ENCODE measurements around the gene IHH.

The IHH gene

DNA sequence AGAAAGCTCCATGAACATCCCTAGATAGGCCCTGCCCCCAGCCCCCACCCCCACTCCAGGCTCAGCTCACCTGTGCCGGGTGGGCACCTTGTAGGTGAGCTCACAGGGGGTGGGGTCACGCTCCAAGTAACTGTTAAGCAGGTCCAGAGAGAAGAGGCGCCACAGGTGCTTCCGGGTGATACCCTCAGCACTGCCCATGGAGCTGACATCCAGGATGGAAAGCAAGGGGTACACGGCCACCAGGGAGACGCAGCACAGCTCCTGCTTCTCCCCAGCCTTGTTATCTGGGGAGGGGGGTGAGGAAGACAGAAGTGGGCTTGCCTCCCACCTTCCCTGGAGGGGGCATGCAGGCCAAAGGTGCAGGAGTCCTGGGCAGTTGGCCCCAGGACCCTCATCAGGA is 41.3 kb downstream of the IHH start:
- H3K4me1 Mint-ChIP-seq = no peaks in the 10 kb centered on the region
- H3K27me3 Mint-ChIP-seq (ENCODE audit: low read depth, poor library complexity) = peaks cover 62% of the 10 kb centered on the region
- H3K9me3 Mint-ChIP-seq = no peaks in the 10 kb centered on the region
- H3K27ac Mint-ChIP-seq = no peak overlapping the region
- no peaks in the 10 kb centered on the region for H3K36me3 Mint-ChIP-seq (ENCODE audit: low read depth)
- no peak for DNase-seq
- H3K4me3 Mint-ChIP-seq = no peak overlapping the region
- no peak for TF ChIP-seq CTCF (IDR thresholded peaks at IDR 0.05)

DNA sequence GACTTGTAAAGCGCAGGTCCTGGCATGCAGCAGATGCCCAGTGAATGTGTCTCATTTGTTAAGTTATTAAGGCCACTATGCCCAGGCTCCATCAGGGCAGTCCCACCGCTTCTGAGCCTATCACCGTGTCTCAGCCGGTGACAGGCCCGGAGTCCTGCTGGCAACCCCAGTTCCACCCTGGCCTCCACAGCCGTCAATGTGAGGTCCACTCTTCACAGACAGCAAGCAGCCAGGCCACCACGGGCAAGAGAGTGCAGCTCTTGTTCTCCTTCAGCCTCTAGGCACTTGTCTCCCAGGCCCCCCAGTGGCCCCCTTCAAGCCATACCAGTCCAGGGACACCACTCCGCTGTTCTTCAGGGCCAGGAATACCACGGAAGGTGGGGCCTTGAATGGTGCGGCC is 42.0 kb downstream of the IHH start:
- no peak overlapping the region for H3K27ac Mint-ChIP-seq
- no peak for TF ChIP-seq CTCF (IDR thresholded peaks at IDR 0.05)
- no peaks in the 10 kb centered on the region for H3K36me3 Mint-ChIP-seq (ENCODE audit: low read depth)
- no peak overlapping the region for H3K4me3 Mint-ChIP-seq
- no peaks in the 10 kb centered on the region for H3K9me3 Mint-ChIP-seq
- no peak for DNase-seq
- peaks cover 69% of the 10 kb centered on the region for H3K27me3 Mint-ChIP-seq (ENCODE audit: low read depth, poor library complexity)
- no peaks in the 10 kb centered on the region for H3K4me1 Mint-ChIP-seq

DNA sequence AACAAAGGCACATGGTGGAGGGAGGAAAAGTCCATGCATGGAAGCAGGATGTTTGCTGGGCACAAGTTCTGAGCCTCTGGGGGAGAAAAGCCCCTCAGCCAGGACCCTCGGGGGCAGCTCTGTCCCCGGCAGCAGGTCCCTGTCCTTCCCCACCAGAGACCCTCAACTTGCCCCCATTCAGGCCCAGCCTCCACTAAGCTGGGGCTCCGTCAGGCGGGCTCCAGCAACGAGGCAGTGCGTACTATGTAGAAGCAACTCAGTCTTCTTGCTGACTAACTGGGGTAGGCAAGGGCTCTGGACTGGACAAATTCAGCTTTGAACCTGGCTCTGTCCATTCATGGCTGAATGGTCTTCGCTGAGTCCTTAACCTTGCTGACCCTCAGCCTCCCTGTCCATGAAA is 42.4 kb downstream of the IHH start:
- no peaks in the 10 kb centered on the region for H3K9me3 Mint-ChIP-seq

DNA sequence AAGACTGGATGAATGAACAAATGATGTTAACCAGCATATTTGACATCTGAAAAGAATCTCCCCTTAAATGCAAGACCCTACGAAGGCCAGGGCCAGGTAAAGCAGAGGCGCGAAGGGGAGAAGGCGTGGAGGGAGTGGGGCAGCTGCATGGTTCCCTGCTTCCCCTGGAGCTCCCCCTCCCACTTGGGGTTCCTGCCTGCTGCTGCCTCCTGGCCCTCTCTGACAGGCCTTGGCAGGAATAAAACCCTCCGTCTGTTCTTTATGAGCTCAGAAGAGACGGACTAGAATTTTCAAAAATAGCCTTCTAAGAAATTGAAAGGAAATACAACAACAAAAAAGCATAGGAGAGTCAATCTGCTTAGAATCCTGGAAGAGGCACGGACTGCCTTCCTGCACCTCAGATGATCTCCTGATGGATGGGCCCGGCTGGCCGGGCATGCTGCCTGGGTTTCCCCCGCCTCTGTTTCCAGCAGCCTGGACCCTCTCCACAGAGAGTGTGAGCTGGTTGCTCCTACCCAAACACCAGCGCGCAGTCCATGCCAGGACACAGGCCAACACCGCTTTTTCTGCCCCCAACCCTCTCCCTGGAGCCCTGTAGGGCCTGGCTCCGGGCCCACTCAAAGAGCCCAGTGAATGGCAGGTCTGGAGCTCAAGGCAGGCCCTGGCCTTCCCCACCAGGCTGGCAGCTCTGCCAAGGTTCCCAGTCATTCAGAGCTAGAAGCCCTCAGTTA is 43.4 kb downstream of the IHH start:
- no peak for TF ChIP-seq CTCF (IDR thresholded peaks at IDR 0.05)
- no peaks in the 10 kb centered on the region for H3K9me3 Mint-ChIP-seq
- no peak for DNase-seq

More for the DNA sequence above, 42.4 kb downstream of the IHH start:
- no peaks in the 10 kb centered on the region for H3K4me1 Mint-ChIP-seq
- H3K4me3 Mint-ChIP-seq = no peak overlapping the region
- no peak overlapping the region for H3K27ac Mint-ChIP-seq
- H3K36me3 Mint-ChIP-seq (ENCODE audit: low read depth) = no peaks in the 10 kb centered on the region
- H3K27me3 Mint-ChIP-seq (ENCODE audit: low read depth, poor library complexity) = peaks cover 73% of the 10 kb centered on the region
- no peak for DNase-seq
- TF ChIP-seq CTCF (IDR thresholded peaks at IDR 0.05) = no peak

DNA sequence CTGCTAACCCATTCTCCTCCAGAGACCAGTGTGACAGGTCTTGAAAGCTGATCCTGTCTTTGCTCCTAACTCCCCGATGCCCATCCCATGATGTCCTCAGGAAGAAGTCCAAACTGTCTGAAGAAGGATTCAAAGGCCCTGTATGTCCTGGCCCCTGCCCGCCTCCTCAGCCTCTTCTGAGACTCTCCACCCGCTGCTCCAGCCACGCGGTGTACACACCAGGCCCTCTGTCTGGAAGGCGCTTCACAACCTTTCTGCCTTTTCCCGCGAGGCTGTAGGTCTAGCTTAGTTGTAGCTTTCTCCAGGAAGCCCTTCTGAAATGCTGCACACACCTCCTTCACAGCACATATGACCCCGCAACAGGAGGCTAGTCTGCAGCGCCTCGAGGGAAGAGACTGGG is 44.0 kb downstream of the IHH start:
- Mint-ChIP-seq H3K27me3 (ENCODE audit: low read depth, poor library complexity) (peaks cover 88% of the 10 kb centered on the region), H3K4me3 (no peak overlapping the region), H3K27ac (no peak overlapping the region), H3K9me3 (no peaks in the 10 kb centered on the region), H3K36me3 (ENCODE audit: low read depth) (no peaks in the 10 kb centered on the region), H3K4me1 (no peaks in the 10 kb centered on the region)
- no peak for TF ChIP-seq CTCF (IDR thresholded peaks at IDR 0.05)
- no peak for DNase-seq

More for the DNA sequence above, 43.4 kb downstream of the IHH start:
- peaks cover 82% of the 10 kb centered on the region for H3K27me3 Mint-ChIP-seq (ENCODE audit: low read depth, poor library complexity)
- no peaks in the 10 kb centered on the region for H3K4me1 Mint-ChIP-seq
- H3K4me3 Mint-ChIP-seq = no peak overlapping the region
- no peak overlapping the region for H3K27ac Mint-ChIP-seq
- H3K36me3 Mint-ChIP-seq (ENCODE audit: low read depth) = no peaks in the 10 kb centered on the region

DNA sequence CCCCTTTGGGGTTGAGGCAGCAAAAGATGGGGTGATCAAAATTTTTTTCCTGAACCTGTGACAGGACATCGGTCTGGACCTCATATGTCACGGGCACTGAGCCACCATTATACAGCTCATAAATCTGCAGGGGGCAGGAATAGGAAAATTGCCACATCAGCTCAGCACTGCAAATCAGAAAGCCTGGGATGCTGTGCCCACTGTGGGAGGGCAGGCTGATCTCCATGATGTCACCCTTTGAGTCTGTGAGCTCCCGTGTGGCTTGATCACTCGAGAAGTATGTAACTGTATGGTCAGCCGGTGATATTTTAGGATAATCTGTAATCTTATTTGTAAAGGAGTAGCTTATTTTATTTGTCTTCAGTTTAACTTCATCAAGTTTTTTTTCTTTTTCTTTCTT is 49.8 kb downstream of the IHH start:
- H3K4me3 Mint-ChIP-seq = no peak overlapping the region
- no peak for TF ChIP-seq CTCF (IDR thresholded peaks at IDR 0.05)
- no peak for DNase-seq
- H3K27me3 Mint-ChIP-seq (ENCODE audit: low read depth, poor library complexity) = peaks cover 95% of the 10 kb centered on the region
- no peaks in the 10 kb centered on the region for H3K36me3 Mint-ChIP-seq (ENCODE audit: low read depth)
- no peak overlapping the region for H3K27ac Mint-ChIP-seq
- H3K9me3 Mint-ChIP-seq = no peaks in the 10 kb centered on the region
- no peaks in the 10 kb centered on the region for H3K4me1 Mint-ChIP-seq
